CD14-positive monocyte (primary cell): ENCODE results near the gene TMEM51. TPM values are rescaled to one million over a fixed set of nuclear protein-coding genes. Genes with fewer than 3 reads are reported as not detected.

Source experiments
- DNase-seq, 3 donors: peaks; one replicate each; pipeline ENCODE4 v3.0.0-alpha.2; 2011 to 2022
- H2AFZ ChIP-seq: 2 replicates; pipeline ENCODE4 v1.6.0; 2012; ENCODE audit warnings: mild to moderate bottlenecking, low read depth, low read length, inconsistent platforms; ENCODE audit not compliant: insufficient read depth, poor library complexity, severe bottlenecking
- H3K27ac ChIP-seq, 2 donors: 1 replicate in 1 of 2; 2 replicates in 1 of 2; pipeline ENCODE4 v1.5.1; 2012 to 2013; ENCODE audit warnings: low read length in 2 of 2, control low read depth in 1 of 2, inconsistent platforms in 1 of 2, low read depth in 1 of 2, mild to moderate bottlenecking in 1 of 2
- H3K27me3 ChIP-seq, 2 donors: one replicate each; pipeline versions ENCODE4 v1.6.0 to v1.6.1; 2011 to 2013; ENCODE audit warnings: low read length in 2 of 2; ENCODE audit not compliant: control insufficient read depth in 2 of 2, insufficient read depth in 2 of 2
- H3K36me3 ChIP-seq, 2 donors: replicated peaks in 1 of 2; 1 replicate in 1 of 2; 2 replicates in 1 of 2; pipeline versions ENCODE4 v1.5.1 to v1.6.1; 2012 to 2013; ENCODE audit warnings: low read length in 2 of 2, control low read depth in 1 of 2, inconsistent platforms in 1 of 2, mild to moderate bottlenecking in 1 of 2; ENCODE audit not compliant: insufficient read depth in 2 of 2, control insufficient read depth in 1 of 2
- H3K4me1 ChIP-seq, 2 donors: 1 replicate in 1 of 2; 2 replicates in 1 of 2; pipeline versions ENCODE4 v1.5.1 to v1.6.1; 2012 to 2013; ENCODE audit warnings: low read length in 2 of 2, control low read depth in 1 of 2, inconsistent platforms in 1 of 2, mild to moderate bottlenecking in 1 of 2, moderate library complexity in 1 of 2; ENCODE audit not compliant: insufficient read depth in 2 of 2, control insufficient read depth in 1 of 2
- H3K4me2 ChIP-seq: replicated peaks from 2 replicates; pipeline ENCODE3; 2012; ENCODE audit warnings: low read length, moderate library complexity, mild to moderate bottlenecking; ENCODE audit not compliant: poor library complexity, severe bottlenecking; ENCODE audit errors: extremely low read depth
- H3K4me3 ChIP-seq, 3 experiments: fragments of 200-600 bp in 1 of 3; sonication (generic) in 1 of 3; replicated peaks in 1 of 3; 1 replicate in 2 of 3; 2 replicates in 1 of 3; pipeline ENCODE4 v1.5.1; 2011 to 2013; ENCODE audit warnings: low read length in 3 of 3, mild to moderate bottlenecking in 3 of 3, control low read depth in 2 of 3, low read depth in 2 of 3, inconsistent platforms in 1 of 3, moderate library complexity in 1 of 3
- H3K79me2 ChIP-seq: 2 replicates; pipeline ENCODE4 v1.6.0; 2012; ENCODE audit warnings: mild to moderate bottlenecking, control low read depth, inconsistent platforms, low read length, moderate library complexity; ENCODE audit not compliant: insufficient read depth
- H3K9ac ChIP-seq: 2 replicates; pipeline ENCODE4 v1.6.0; 2017; ENCODE audit warnings: low read length, mild to moderate bottlenecking; ENCODE audit not compliant: insufficient read depth, poor library complexity, severe bottlenecking
- H3K9me3 ChIP-seq, 2 donors: replicated peaks in 1 of 2; 1 replicate in 1 of 2; 2 replicates in 1 of 2; pipeline versions ENCODE4 v1.5.1 to v1.6.1; 2012 to 2013; ENCODE audit warnings: low read length in 2 of 2, control low read depth in 1 of 2; ENCODE audit not compliant: control insufficient read depth in 1 of 2, insufficient read depth in 1 of 2
- H4K20me1 ChIP-seq: 2 replicates; pipeline ENCODE4 v1.6.0; 2012; ENCODE audit warnings: mild to moderate bottlenecking, low read length, control low read depth, moderate library complexity; ENCODE audit not compliant: insufficient read depth
- H3K27ac Mint-ChIP-seq, 7 donors: one replicate each; pipeline ENCODE4 v1.8.0; 2020; ENCODE audit warnings: mild to moderate bottlenecking in 7 of 7, mixed read lengths in 7 of 7, moderate library complexity in 6 of 7, inconsistent platforms in 2 of 7
- H3K27me3 Mint-ChIP-seq, 3 donors: one replicate each; pipeline ENCODE4 v1.8.0; 2021 to 2022; ENCODE audit warnings: low read depth in 3 of 3, mild to moderate bottlenecking in 3 of 3, mixed read lengths in 3 of 3, moderate library complexity in 3 of 3, inconsistent platforms in 1 of 3
- H3K36me3 Mint-ChIP-seq, 2 donors: one replicate each; pipeline ENCODE4 v1.8.0; 2020; ENCODE audit warnings: mixed read lengths in 2 of 2, inconsistent platforms in 1 of 2, mild to moderate bottlenecking in 1 of 2
- H3K4me1 Mint-ChIP-seq: one replicate; pipeline ENCODE4 v1.8.0; 2020; ENCODE audit warnings: mild to moderate bottlenecking, mixed read lengths
- H3K4me3 Mint-ChIP-seq, 2 donors: one replicate each; pipeline ENCODE4 v1.8.0; 2020; ENCODE audit warnings: mild to moderate bottlenecking in 2 of 2, mixed read lengths in 2 of 2, moderate library complexity in 1 of 2
- H3K9me3 Mint-ChIP-seq, 7 donors: one replicate each; pipeline ENCODE4 v1.8.0; 2020 to 2022; ENCODE audit warnings: mixed read lengths in 7 of 7, mild to moderate bottlenecking in 6 of 7, moderate library complexity in 6 of 7, inconsistent platforms in 2 of 7
- WGBS: methylation state at CpG from one replicate; pipeline ENCODE4 v1.1.5; 2013; ENCODE audit warnings: missing lambda C conversion rate; ENCODE audit not compliant: insufficient coverage; 5-methylcytosine and 5-hydroxymethylcytosine counted together
- intact Hi-C, 2 donors: fragments of 100-400 bp; cut with micrococcal nuclease; formaldehyde crosslinking; loops; one replicate each; pipeline versions ENCODE4 v1.15.0 to v1.15.1; 2023
- polyA plus RNA-seq, 3 donors: library from polyadenylated mRNA; depleted of rRNA in 1 of 3; unstranded in 2 of 3; stranded (reverse) in 1 of 3; fragments of 300-500 nt in 2 of 3; fragments of >200 nt in 1 of 3; fragmentation: Illumina TruSeq in 2 of 3; gene quantifications; 1 replicate in 2 of 3; 2 replicates in 1 of 3; pipeline ENCODE4 v1.2.3, GENCODE V29; 2012 to 2021
- TF ChIP-seq, protein P1 (sequence below): fragments of 200-600 bp; IDR thresholded peaks from one replicate; pipeline ENCODE4 v1.8.0; 2022; ENCODE audit warnings: antibody characterized with exemption, mild to moderate bottlenecking

Gene TMEM51
- polyA plus RNA-seq, 3 donors, result 1.2 to 2.5 (median 2.1) TPM

DNA sequence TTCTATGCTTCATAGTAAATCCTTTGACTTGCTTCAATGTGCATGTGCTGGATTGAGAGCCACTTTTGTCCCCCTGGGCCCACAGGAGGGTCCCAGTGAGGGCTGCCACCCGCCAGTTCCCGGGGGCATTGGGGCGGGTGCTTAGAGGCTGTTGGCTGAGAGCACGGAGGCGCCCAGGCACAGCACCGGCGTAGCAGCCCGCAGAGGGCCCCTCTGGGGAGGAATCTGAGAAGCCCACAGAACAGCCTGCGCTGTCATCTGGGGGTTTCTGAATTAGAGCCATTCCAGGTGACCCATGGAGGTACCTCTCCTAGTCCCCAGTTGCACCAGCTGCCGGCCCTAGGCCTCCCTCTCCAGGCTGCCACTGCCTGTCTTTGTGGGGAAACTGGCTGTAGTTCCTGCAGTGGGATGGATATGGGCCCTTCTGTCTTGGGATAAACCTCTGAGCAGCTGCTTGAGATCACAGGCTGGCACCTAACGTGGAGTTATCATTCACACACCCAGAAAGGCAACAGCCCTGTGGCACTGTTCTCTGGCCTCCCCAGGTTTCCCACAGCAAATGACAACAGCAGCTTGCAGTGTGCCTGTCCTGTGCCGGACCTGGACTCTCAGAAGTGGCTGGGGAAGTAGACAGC lies 39.5 kb downstream of the TMEM51 start:
- intact Hi-C loops, result no loop called here

DNA sequence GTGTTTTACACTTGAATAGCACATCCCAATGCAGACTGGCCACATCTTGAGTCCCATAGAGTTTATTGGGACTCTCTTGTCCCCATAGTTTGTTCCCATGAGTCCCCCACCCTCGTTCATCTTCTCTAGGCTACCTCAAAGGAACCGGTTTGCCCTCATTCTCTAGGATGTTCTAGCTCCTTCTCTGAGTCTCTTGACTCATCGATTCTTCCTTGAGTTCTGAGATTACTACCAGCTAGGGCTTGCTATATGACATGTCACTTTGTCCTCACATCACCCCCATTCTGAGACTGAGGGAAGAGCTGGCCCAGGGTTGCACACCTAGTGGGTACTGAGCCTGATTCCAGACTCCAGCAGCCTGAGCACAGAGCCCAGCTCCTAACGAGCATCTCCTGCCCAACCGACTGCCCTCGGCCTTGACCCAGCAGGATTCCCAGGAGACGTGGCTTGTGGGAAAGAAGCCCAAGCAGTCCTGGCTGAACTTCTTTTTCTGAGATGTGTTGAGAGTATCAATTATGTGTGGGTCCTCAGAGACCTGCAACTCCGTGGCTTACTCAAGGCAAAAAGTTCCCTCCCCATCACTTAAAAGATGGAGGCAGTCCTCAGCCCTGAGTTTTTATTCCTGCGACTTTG lies 42.0 kb downstream of the TMEM51 start:
- Mint-ChIP-seq H3K9me3 (peaks cover 0 to 3% (median 0%) of the 10 kb centered on the region in 7 donors), H3K4me3 (no peak overlapping the region), H3K27me3 (peaks cover 0 to 9% (median 7%) of the 10 kb centered on the region in 3 donors), H3K4me1 (no peaks in the 10 kb centered on the region), H3K36me3 (no peaks in the 10 kb centered on the region), H3K27ac (no peak overlapping the region)
- H3K4me2 ChIP-seq, result no peak overlapping the region
- H3K36me3 ChIP-seq, result no peaks in the 10 kb centered on the region
- no peak overlapping the region for H3K4me3 ChIP-seq
- no peak overlapping the region for H3K27ac ChIP-seq
- no peaks in the 10 kb centered on the region for H3K27me3 ChIP-seq
- H2AFZ ChIP-seq, result no peak overlapping the region
- H3K4me1 ChIP-seq, result no peaks in the 10 kb centered on the region
- H3K9ac ChIP-seq, result no peak overlapping the region
- H3K79me2 ChIP-seq, result no peaks in the 10 kb centered on the region
- 85% methylated on average over 7 of the region's 9 CpGs for WGBS
- DNase-seq, result no peak
- TF ChIP-seq, protein P1, sequence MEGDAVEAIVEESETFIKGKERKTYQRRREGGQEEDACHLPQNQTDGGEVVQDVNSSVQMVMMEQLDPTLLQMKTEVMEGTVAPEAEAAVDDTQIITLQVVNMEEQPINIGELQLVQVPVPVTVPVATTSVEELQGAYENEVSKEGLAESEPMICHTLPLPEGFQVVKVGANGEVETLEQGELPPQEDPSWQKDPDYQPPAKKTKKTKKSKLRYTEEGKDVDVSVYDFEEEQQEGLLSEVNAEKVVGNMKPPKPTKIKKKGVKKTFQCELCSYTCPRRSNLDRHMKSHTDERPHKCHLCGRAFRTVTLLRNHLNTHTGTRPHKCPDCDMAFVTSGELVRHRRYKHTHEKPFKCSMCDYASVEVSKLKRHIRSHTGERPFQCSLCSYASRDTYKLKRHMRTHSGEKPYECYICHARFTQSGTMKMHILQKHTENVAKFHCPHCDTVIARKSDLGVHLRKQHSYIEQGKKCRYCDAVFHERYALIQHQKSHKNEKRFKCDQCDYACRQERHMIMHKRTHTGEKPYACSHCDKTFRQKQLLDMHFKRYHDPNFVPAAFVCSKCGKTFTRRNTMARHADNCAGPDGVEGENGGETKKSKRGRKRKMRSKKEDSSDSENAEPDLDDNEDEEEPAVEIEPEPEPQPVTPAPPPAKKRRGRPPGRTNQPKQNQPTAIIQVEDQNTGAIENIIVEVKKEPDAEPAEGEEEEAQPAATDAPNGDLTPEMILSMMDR, result no peak
- no peaks in the 10 kb centered on the region for H3K9me3 ChIP-seq
- no peaks in the 10 kb centered on the region for H4K20me1 ChIP-seq
- intact Hi-C loops, result no loop called here

More for the DNA sequence above, 39.5 kb downstream of the TMEM51 start:
- WGBS, result 79% methylated on average over 10 of the region's 12 CpGs
- H3K4me3 Mint-ChIP-seq, result no peak overlapping the region
- H3K4me2 ChIP-seq, result no peak overlapping the region
- no peak overlapping the region for H3K4me3 ChIP-seq
- no peak overlapping the region for H3K27ac Mint-ChIP-seq
- H3K4me1 ChIP-seq, result peaks cover 4 to 9% of the 10 kb centered on the region in 2 donors
- no peaks in the 10 kb centered on the region for H3K79me2 ChIP-seq
- no peaks in the 10 kb centered on the region for H3K36me3 Mint-ChIP-seq
- H3K36me3 ChIP-seq, result no peaks in the 10 kb centered on the region
- H3K9me3 ChIP-seq, result no peaks in the 10 kb centered on the region
- H3K9ac ChIP-seq, result no peak overlapping the region
- H2AFZ ChIP-seq, result no peak overlapping the region
- H4K20me1 ChIP-seq, result no peaks in the 10 kb centered on the region
- H3K9me3 Mint-ChIP-seq, result peaks cover 0 to 1% (median 0%) of the 10 kb centered on the region in 7 donors
- no peak overlapping the region for H3K27ac ChIP-seq
- TF ChIP-seq, protein P1, result no peak
- H3K27me3 ChIP-seq, result no peaks in the 10 kb centered on the region
- peaks cover 0 to 4% (median 2%) of the 10 kb centered on the region in 3 donors for H3K27me3 Mint-ChIP-seq
- peaks cover 6% of the 10 kb centered on the region for H3K4me1 Mint-ChIP-seq
- DNase-seq, result no peak
